DND-41 (cell line): ENCODE measurements around the gene BCR.

Experiments used
- CTCF ChIP-seq: IDR thresholded peaks from 2 replicates; pipeline ENCODE4 v1.5.1; 2012; ENCODE audit warnings: borderline replicate concordance, low read length, moderate library complexity, mild to moderate bottlenecking; ENCODE audit not compliant: poor library complexity, severe bottlenecking; ENCODE audit errors: extremely low read depth
- EZH2 ChIP-seq: IDR thresholded peaks from 3 replicates; pipeline ENCODE4 v1.6.1; 2012; ENCODE audit warnings: borderline replicate concordance, low read depth, mild to moderate bottlenecking, moderate library complexity, low read length, inconsistent platforms; ENCODE audit not compliant: severe bottlenecking

- TF ChIP-seq CTCF (no peak), EZH2 (no peak)
Observed at GRCh38 chr22:23251445-23252093, 71.3 kb downstream of the BCR start.
